RPMI7951 (cell line): ENCODE measurements around the gene ATAT1. TPM values are rescaled to one million over a fixed set of nuclear protein-coding genes. Genes with fewer than 3 reads are reported as not detected.
A peak's percentile ranks its signal among the peaks of the same experiment; 100 is the strongest.

ENCODE experiments used
- DNase-seq: peaks from one replicate; pipeline ENCODE4 v3.0.0-alpha.2; 2012; ENCODE audit warnings: low read depth
- total RNA-seq: library from RNA; depleted of rRNA; stranded (reverse); fragments of >200 nt; shearing (Covaris generic); gene quantifications from 2 replicates; pipeline ENCODE4 v1.2.3, GENCODE V29; 2014

Gene ATAT1
- total RNA-seq, 1 experiment from 2014 or later: 11.3 TPM

- DNase-seq: no peak
Observed at GRCh38 chr6:30613251-30614043, 13.2 kb upstream of the ATAT1 start.

- no peak for DNase-seq
Observed at GRCh38 chr6:30614044-30614842, 12.4 kb upstream of the ATAT1 start.

- peak; percentile 97 for DNase-seq
Observed at GRCh38 chr6:30614843-30615218, 11.8 kb upstream of the ATAT1 start.

GRCh38 chr6:30615219-30615957 lies 11.3 kb upstream of the ATAT1 start:
- DNase-seq: peak; percentile 85

GRCh38 chr6:30615958-30616810 lies 10.5 kb upstream of the ATAT1 start:
- peak; percentile 37 for DNase-seq

- DNase-seq: peak; percentile 100
Observed at GRCh38 chr6:30616811-30617564, 9.7 kb upstream of the ATAT1 start, which contains the start of gene PPP1R10. PPP1R10 (minus strand) TSS chr6:30617243; CDS start chr6:30609944, 7,299 bp downstream.

GRCh38 chr6:30617565-30618269 lies 9.0 kb upstream of the ATAT1 start, which contains the start of gene MRPS18B:
MRPS18B (plus strand) TSS chr6:30617840; CDS start chr6:30617866, 26 bp downstream.
- DNase-seq: peak; percentile 97

- no peak for DNase-seq
Observed at GRCh38 chr6:30618270-30618797, 8.3 kb upstream of the ATAT1 start.

GRCh38 chr6:30619561-30619960 lies 7.1 kb upstream of the ATAT1 start:
- DNase-seq: no peak

- no peak for DNase-seq
Observed at GRCh38 chr6:30625511-30625910, 1.2 kb upstream of the ATAT1 start.

GRCh38 chr6:30635834-30636233 lies 9.2 kb downstream of the ATAT1 start:
- no peak for DNase-seq

GRCh38 chr6:30640481-30640880 lies 13.8 kb downstream of the ATAT1 start:
- DNase-seq: no peak

GRCh38 chr6:30641048-30641447 lies 14.4 kb downstream of the ATAT1 start:
- DNase-seq: no peak

GRCh38 chr6:30643656-30644055 lies 17.0 kb downstream of the ATAT1 start:
- DNase-seq: no peak

- DNase-seq: no peak
Observed at GRCh38 chr6:30644769-30645168, 18.1 kb downstream of the ATAT1 start.

GRCh38 chr6:30645989-30646388 lies 19.3 kb downstream of the ATAT1 start:
- DNase-seq: no peak

GRCh38 chr6:30646450-30647241 lies 20.0 kb downstream of the ATAT1 start, which contains the start of gene C6orf136:
C6orf136 (plus strand) TSS chr6:30647133; CDS start chr6:30647232, 99 bp downstream.
- DNase-seq: peak; percentile 89
